Karpas-422 (cell line): ENCODE data around the gene OBSCN. TPM values are rescaled to one million over a fixed set of nuclear protein-coding genes. Genes with fewer than 3 reads are reported as not detected.

Experiments
- DNase-seq: peaks from one replicate; pipeline ENCODE4 v3.0.0-alpha.2; 2015
- H2AFZ ChIP-seq: fragments of 200-600 bp; sonication (generic); 2 replicates; pipeline ENCODE4 v1.6.1; 2014; ENCODE audit warnings: antibody characterized with exemption, low read length, mixed read lengths
- H3K27ac ChIP-seq: fragments of 200-600 bp; sonication (generic); 2 replicates; pipeline ENCODE4 v1.5.1; 2014; ENCODE audit warnings: mild to moderate bottlenecking, low read length, moderate library complexity
- H3K27me3 ChIP-seq: fragments of 200-600 bp; sonication (generic); 2 replicates; pipeline ENCODE4 v1.6.1; 2014; ENCODE audit warnings: low read length, mixed read lengths
- H3K36me3 ChIP-seq: fragments of 200-600 bp; sonication (generic); 2 replicates; pipeline ENCODE4 v1.6.1; 2014; ENCODE audit warnings: low read length, mixed read lengths; ENCODE audit not compliant: insufficient read depth
- H3K4me1 ChIP-seq: fragments of 200-600 bp; sonication (generic); 2 replicates; pipeline ENCODE4 v1.6.1; 2014; ENCODE audit warnings: mild to moderate bottlenecking, low read length, mixed read lengths
- H3K4me2 ChIP-seq: fragments of 200-600 bp; sonication (generic); 2 replicates; pipeline ENCODE4 v1.6.1; 2014; ENCODE audit warnings: low read length, low read depth, mild to moderate bottlenecking; ENCODE audit not compliant: poor library complexity, severe bottlenecking
- H3K4me3 ChIP-seq: fragments of 200-600 bp; sonication (generic); 2 replicates; pipeline ENCODE4 v1.5.1; 2014; ENCODE audit warnings: mild to moderate bottlenecking, antibody characterized with exemption, low read length, mixed read lengths
- H3K79me2 ChIP-seq: fragments of 200-600 bp; sonication (generic); 2 replicates; pipeline ENCODE4 v1.6.1; 2014; ENCODE audit warnings: mild to moderate bottlenecking, low read length, mixed read lengths
- H3K9ac ChIP-seq: fragments of 200-600 bp; sonication (generic); 2 replicates; pipeline ENCODE4 v1.6.0; 2014; ENCODE audit warnings: low read length
- H3K9me2 ChIP-seq: fragments of 200-600 bp; sonication (generic), shearing (Covaris generic); replicated peaks from 2 replicates; pipeline ENCODE4 v1.6.0; 2014; ENCODE audit warnings: mild to moderate bottlenecking, low read length, moderate library complexity; ENCODE audit not compliant: insufficient read depth
- H3K9me3 ChIP-seq: fragments of 300-700, 200-600 bp; sonication (generic); 2 replicates; pipeline ENCODE4 v1.6.1; 2014; ENCODE audit warnings: low read length, mixed read lengths
- H4K20me1 ChIP-seq: fragments of 200-600 bp; sonication (generic); 2 replicates; pipeline ENCODE4 v1.6.1; 2014; ENCODE audit warnings: mild to moderate bottlenecking, antibody characterized with exemption, low read length, low read depth; ENCODE audit not compliant: insufficient read depth
- total RNA-seq: library from RNA; depleted of rRNA; stranded (reverse); fragments of >200 nt; shearing (Covaris generic); gene quantifications from 2 replicates; pipeline ENCODE4 v1.2.3, GENCODE V29; 2014; ENCODE audit warnings: low replicate concordance

OBSCN gene
- total RNA-seq, 1 experiment from 2014 or later, result 17.5 TPM

- Histone ChIP-seq H3K27ac (no peak overlapping the region), H3K4me2 (no peak overlapping the region), H3K9ac (no peak overlapping the region), H3K4me3 (no peak overlapping the region), H3K27me3 (no peaks in the 10 kb centered on the region), H3K4me1 (no peaks in the 10 kb centered on the region), H3K9me3 (no peaks in the 10 kb centered on the region), H4K20me1 (no peaks in the 10 kb centered on the region), H2AFZ (no peak overlapping the region), H3K79me2 (no peaks in the 10 kb centered on the region), H3K9me2 (no peaks in the 10 kb centered on the region), H3K36me3 (no peaks in the 10 kb centered on the region)
- DNase-seq, result no peak
Measured at GRCh38 chr1:228358764-228359612, 151.1 kb downstream of the OBSCN start.

- no peaks in the 10 kb centered on the region for H3K79me2 ChIP-seq
- H3K9me3 ChIP-seq, result no peaks in the 10 kb centered on the region
- DNase-seq, result no peak
- no peak overlapping the region for H3K4me2 ChIP-seq
- no peaks in the 10 kb centered on the region for H4K20me1 ChIP-seq
- no peak overlapping the region for H3K9ac ChIP-seq
- no peak overlapping the region for H3K4me3 ChIP-seq
- H3K27ac ChIP-seq, result no peak overlapping the region
- no peaks in the 10 kb centered on the region for H3K36me3 ChIP-seq
- H3K9me2 ChIP-seq, result no peaks in the 10 kb centered on the region
- H3K4me1 ChIP-seq, result no peaks in the 10 kb centered on the region
- no peak overlapping the region for H2AFZ ChIP-seq
- H3K27me3 ChIP-seq, result no peaks in the 10 kb centered on the region
Measured at GRCh38 chr1:228359613-228360532, 152.0 kb downstream of the OBSCN start.

- H3K9me3 ChIP-seq, result no peaks in the 10 kb centered on the region
- H3K27me3 ChIP-seq, result no peaks in the 10 kb centered on the region
- H3K9me2 ChIP-seq, result no peaks in the 10 kb centered on the region
- no peak overlapping the region for H3K4me3 ChIP-seq
- no peaks in the 10 kb centered on the region for H3K79me2 ChIP-seq
- H3K36me3 ChIP-seq, result no peaks in the 10 kb centered on the region
- H3K27ac ChIP-seq, result no peak overlapping the region
- no peaks in the 10 kb centered on the region for H4K20me1 ChIP-seq
- H3K9ac ChIP-seq, result no peak overlapping the region
- no peak overlapping the region for H2AFZ ChIP-seq
- H3K4me2 ChIP-seq, result no peak overlapping the region
- no peak for DNase-seq
- H3K4me1 ChIP-seq, result no peaks in the 10 kb centered on the region
Measured at GRCh38 chr1:228360533-228361313, 152.9 kb downstream of the OBSCN start.

- Histone ChIP-seq H3K4me3 (no peak overlapping the region), H3K27me3 (no peaks in the 10 kb centered on the region), H3K9ac (no peak overlapping the region), H3K36me3 (no peaks in the 10 kb centered on the region), H3K9me3 (no peaks in the 10 kb centered on the region), H3K9me2 (no peaks in the 10 kb centered on the region), H3K4me2 (no peak overlapping the region), H2AFZ (no peak overlapping the region), H4K20me1 (no peaks in the 10 kb centered on the region), H3K79me2 (no peaks in the 10 kb centered on the region), H3K4me1 (no peaks in the 10 kb centered on the region), H3K27ac (no peak overlapping the region)
- no peak for DNase-seq
Measured at GRCh38 chr1:228361314-228362140, 153.7 kb downstream of the OBSCN start.

- Histone ChIP-seq H3K36me3 (no peaks in the 10 kb centered on the region), H3K4me2 (no peak overlapping the region), H3K27ac (no peak overlapping the region), H3K79me2 (no peaks in the 10 kb centered on the region), H3K9ac (no peak overlapping the region), H2AFZ (no peak overlapping the region), H3K4me3 (no peak overlapping the region), H3K4me1 (no peaks in the 10 kb centered on the region), H4K20me1 (no peaks in the 10 kb centered on the region), H3K9me3 (no peaks in the 10 kb centered on the region), H3K27me3 (no peaks in the 10 kb centered on the region), H3K9me2 (no peaks in the 10 kb centered on the region)
- DNase-seq, result no peak
Measured at GRCh38 chr1:228362141-228362883, 154.5 kb downstream of the OBSCN start.

- Histone ChIP-seq H3K79me2 (no peaks in the 10 kb centered on the region), H3K9me3 (no peaks in the 10 kb centered on the region), H3K27ac (no peak overlapping the region), H3K9me2 (no peaks in the 10 kb centered on the region), H2AFZ (no peak overlapping the region), H3K4me3 (no peak overlapping the region), H3K27me3 (no peaks in the 10 kb centered on the region), H3K4me1 (peaks cover 6% of the 10 kb centered on the region), H3K9ac (no peak overlapping the region), H3K4me2 (no peak overlapping the region), H4K20me1 (no peaks in the 10 kb centered on the region), H3K36me3 (no peaks in the 10 kb centered on the region)
- DNase-seq, result no peak
Measured at GRCh38 chr1:228362884-228363450, 155.1 kb downstream of the OBSCN start.

- no peaks in the 10 kb centered on the region for H3K9me2 ChIP-seq
- no peak overlapping the region for H3K27ac ChIP-seq
- no peak overlapping the region for H2AFZ ChIP-seq
- H3K9ac ChIP-seq, result no peak overlapping the region
- peaks cover 13% of the 10 kb centered on the region for H3K4me1 ChIP-seq
- DNase-seq, result no peak
- H3K4me3 ChIP-seq, result no peak overlapping the region
- no peaks in the 10 kb centered on the region for H3K79me2 ChIP-seq
- H4K20me1 ChIP-seq, result no peaks in the 10 kb centered on the region
- H3K36me3 ChIP-seq, result no peaks in the 10 kb centered on the region
- no peaks in the 10 kb centered on the region for H3K9me3 ChIP-seq
- H3K4me2 ChIP-seq, result no peak overlapping the region
- H3K27me3 ChIP-seq, result no peaks in the 10 kb centered on the region
Measured at GRCh38 chr1:228363686-228364067, 155.8 kb downstream of the OBSCN start.
